HG03103 (cell line): ENCODE results near the gene CAMTA2.

Source experiments
- ATAC-seq: cut with Tn5 transposase; IDR thresholded peaks from one replicate; pipeline ENCODE4 v1.9.1; 2021; ENCODE audit warnings: low read depth; ENCODE audit not compliant: unreplicated experiment

Gene CAMTA2

DNA sequence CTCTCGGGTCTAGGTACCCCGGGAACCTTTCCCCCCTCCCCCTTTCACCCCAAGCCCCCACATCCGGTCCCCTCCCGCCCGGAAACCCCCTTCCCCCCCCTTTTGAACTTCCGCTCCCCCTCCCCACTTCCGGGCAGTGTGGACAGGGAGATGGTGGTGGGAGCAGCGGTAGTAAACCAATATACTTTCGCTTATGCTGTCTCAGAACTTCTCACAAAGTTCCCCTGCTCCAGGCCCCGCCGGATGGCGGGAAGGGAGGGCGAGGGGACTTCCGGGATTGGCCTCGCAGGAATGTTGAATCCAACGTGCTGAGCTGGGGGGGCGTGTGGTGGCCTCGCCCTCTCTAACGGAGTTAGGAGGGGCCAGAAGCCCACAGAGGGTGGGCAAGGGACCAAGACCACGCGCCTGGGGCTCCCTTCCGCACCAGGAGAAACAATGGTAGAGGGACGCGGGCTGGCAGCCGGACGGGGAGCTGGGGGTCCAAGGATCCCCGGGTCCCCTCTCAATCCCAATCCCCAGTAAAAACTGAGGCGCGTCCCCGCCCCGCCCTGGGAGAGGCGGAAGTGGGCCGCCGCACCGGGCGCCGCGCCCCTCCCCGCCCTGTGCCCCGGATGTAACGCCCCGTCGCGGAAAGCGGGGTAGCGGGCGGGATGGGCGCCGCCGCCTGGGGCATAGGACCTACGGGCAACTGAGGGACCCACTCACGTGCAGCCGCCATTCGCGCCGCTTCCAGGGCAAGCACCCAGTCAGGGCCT is 39.9 kb downstream of the CAMTA2 start:
- no peak for ATAC-seq

- ATAC-seq = no peak
Observed at GRCh38 chr17:4947010-4947410, 40.5 kb downstream of the CAMTA2 start.

DNA sequence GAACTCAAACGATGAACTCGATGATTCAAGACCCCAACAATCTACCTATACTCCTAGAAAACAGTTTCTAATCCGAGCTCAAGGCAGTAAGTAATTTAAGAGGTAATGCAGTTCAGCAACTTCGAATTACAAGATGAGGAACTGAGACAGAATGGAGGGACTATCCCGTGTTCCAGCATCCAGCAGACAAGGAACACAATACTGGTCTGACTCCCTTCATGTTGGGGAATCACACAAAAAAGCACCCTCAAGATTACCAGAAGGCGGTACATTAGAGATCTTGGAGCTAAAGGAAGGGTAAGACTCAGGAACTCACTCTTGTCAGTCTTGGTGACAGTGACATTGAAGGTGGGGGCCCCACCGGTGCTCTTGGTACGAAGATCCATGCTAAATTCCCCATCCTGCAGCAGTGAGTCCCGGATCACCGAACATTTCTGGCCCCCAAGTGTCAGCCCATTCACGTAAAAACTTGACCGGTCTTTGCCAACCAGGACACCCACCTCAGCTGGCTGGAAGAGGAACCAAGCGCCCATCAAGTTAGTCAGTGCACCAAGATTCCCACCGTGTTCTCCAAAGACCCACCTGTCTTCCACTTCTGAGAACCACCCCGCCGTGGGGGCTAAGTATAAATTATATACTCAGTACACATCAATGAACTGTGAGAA is 41.0 kb downstream of the CAMTA2 start:
- ATAC-seq = no peak

DNA sequence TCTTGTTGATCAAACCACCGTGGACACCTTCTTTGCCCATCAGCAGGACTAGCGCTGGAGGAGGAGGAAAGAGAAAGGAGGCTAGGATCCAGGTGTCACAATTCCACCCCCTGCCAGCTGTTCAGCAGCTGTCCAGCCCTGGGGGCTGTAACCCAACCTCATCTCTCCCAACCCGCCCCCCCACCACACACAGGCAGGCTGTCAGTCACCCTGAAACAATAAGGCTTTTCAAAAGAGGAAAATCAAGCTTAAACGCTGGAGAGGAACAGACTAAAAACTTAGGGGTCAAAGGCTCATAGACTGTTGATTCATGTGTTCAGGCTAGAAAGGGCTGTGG is 41.6 kb downstream of the CAMTA2 start:
- no peak for ATAC-seq

- ATAC-seq = no peak
Observed at GRCh38 chr17:4945176-4945943, 42.1 kb downstream of the CAMTA2 start.

DNA sequence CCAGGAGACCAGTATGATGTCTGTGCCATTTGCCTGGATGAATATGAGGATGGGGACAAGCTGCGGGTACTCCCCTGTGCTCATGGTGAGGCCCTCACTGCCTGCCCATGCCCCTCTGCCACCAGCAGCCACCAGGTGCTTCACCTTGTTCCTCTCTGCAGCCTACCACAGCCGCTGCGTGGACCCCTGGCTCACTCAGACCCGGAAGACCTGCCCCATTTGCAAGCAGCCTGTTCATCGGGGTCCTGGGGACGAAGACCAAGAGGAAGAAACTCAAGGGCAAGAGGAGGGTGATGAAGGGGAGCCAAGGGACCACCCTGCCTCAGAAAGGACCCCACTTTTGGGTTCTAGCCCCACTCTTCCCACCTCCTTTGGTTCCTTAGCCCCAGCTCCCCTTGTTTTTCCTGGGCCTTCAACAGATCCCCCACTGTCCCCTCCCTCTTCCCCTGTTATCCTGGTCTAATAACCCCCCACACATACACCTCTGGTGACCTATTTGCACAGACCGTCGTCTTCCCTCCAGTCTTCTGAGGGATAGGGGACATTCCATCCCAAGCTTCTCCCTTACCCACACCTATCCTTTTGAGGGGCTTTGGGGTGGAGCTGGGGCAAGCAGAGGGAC is 42.8 kb downstream of the CAMTA2 start:
- ATAC-seq = no peak

- no peak for ATAC-seq
Observed at GRCh38 chr17:4944163-4944553, 43.3 kb downstream of the CAMTA2 start.

- ATAC-seq = no peak
Observed at GRCh38 chr17:4942760-4943508, 44.5 kb downstream of the CAMTA2 start.

GRCh38 chr17:4941319-4941610 is 46.2 kb downstream of the CAMTA2 start:
- no peak for ATAC-seq

GRCh38 chr17:4940555-4941318 is 46.7 kb downstream of the CAMTA2 start:
- ATAC-seq = no peak

GRCh38 chr17:4939796-4940554 is 47.5 kb downstream of the CAMTA2 start, which contains the start of the genes RNF167 and SLC25A11:
TSS of gene RNF167 (plus strand) at chr17:4940268. CDS start at chr17:4940910, 642 bp downstream.
TSS of gene SLC25A11 (minus strand) at chr17:4940046. CDS start at chr17:4939910, 136 bp downstream.
- ATAC-seq = peak; percentile 78

- no peak for ATAC-seq
Observed at GRCh38 chr17:4939546-4939795, 48.0 kb downstream of the CAMTA2 start.

DNA sequence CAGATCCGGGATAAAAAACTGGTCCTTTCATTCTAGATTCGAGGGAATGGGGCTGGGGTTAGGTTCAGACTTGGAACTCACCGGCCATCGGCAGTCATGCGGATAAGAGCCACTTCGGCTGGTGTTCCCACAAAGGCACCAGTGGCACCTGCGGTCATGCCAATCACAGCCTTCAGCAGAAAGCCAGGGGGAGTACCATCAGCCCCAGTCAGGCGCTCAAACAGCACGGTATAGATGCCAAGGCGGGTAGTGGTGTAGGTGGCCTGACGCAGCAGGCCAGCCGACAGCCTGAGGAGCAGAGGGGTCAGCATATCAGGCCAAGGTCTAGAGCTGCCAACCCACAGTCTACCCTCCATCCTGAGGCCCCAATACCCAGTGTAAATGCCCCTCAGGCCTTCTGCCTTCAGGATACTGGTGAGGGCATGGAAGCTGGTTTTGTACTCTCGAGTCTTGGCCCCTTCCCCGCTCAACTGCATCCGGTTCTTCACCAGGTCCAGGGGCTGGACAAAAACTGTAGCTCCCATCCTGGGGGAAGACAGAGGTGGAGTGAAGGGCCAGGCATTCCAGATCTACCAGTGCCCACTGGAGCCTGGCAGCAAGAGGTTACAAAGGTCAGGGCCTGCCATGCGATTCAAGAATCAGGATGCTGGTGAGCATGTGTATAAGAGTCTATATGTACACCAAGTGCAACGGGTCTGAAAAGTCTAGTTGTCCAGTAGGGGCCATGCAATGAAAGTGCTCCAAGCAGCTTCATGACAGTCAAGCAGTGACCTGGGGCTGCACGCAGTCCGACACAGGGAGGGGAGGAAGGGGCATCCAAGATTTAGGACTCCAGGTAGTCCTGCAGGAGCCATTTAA is 48.6 kb downstream of the CAMTA2 start:
- no peak for ATAC-seq

- no peak for ATAC-seq
Observed at GRCh38 chr17:4938069-4938491, 49.4 kb downstream of the CAMTA2 start.

GRCh38 chr17:4937553-4937952 is 49.9 kb downstream of the CAMTA2 start:
- ATAC-seq = no peak

DNA sequence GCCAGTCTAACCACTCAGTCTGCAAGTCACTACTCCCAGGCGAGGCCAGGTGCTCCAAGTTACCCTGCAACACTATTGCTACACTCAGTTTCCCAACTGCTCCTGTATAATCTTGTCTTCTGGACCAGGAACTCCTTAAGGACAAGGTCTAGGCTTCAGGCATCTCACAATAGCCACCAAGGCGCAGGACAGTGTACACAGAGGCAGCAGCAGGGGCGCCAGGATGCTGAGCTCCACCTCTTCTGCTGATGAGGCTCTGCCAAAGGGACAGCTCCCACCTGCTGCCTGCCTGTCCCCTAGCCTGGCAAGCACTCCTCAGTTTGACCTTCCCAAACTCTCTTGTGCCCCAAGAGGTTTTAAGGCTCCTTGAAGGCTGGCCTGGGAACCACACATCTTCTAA is 51.0 kb downstream of the CAMTA2 start:
- no peak for ATAC-seq

DNA sequence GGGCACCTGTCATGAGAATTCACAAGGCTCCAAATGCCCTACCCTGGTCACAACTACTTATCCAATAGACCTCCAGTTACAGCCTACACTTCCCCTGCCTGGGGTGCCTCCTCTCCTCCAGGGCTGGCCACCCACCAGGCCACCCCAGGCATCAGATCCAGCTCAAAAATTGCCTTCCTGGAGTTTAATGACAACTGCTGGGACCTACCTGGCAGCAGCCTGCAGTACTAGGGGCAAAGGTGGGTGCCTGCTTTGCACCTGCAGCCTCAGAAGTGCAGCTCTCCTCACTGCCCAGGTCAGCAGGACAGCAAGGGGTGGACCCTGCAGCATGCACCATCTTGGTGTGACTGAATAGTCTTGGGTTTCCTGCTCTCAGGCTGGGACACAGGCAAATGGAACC is 51.8 kb downstream of the CAMTA2 start:
- ATAC-seq = no peak

GRCh38 chr17:4934173-4934979 is 53.1 kb downstream of the CAMTA2 start:
- ATAC-seq = no peak
